ENCODE data around the gene NFIC. TPM values are rescaled to one million over a fixed set of nuclear protein-coding genes. Genes with fewer than 3 reads are reported as not detected.

NFIC gene
- total RNA-seq, 1 donor from 2014 or later = 1.1 TPM

- Mint-ChIP-seq H3K36me3 (no peaks in the 10 kb centered on the region), H3K4me3 (peak overlapping the region; percentile 20), H3K9me3 (no peaks in the 10 kb centered on the region), H3K4me1 (no peaks in the 10 kb centered on the region), H3K27me3 (ENCODE audit: insufficient read depth, low read depth) (peaks cover 18% of the 10 kb centered on the region), H3K27ac (no peak overlapping the region)
- H2AFZ ChIP-seq (replicated peaks) = no peak overlapping the region
- no peak overlapping the region for H3K27ac ChIP-seq
- no peak for DNase-seq (ENCODE audit: low spot score)
- H3K36me3 ChIP-seq = no peaks in the 10 kb centered on the region
- no peaks in the 10 kb centered on the region for H3K9me3 ChIP-seq (ENCODE audit: low read depth)
- H3F3A ChIP-seq (ENCODE audit: low read depth) = no peaks in the 10 kb centered on the region
- no peak overlapping the region for H3K9ac ChIP-seq
- H3K4me3 ChIP-seq = no peak overlapping the region
- no peaks in the 10 kb centered on the region for H3K79me2 ChIP-seq (ENCODE audit: low read depth)
- H3K4me1 ChIP-seq = no peaks in the 10 kb centered on the region
- TF ChIP-seq CTCF (IDR thresholded peaks at IDR 0.05) (no peak), EZH2phosphoT487 (IDR thresholded peaks at IDR 0.05) (no peak), EZH2 (IDR thresholded peaks at IDR 0.05) (no peak)
- H3K27me3 ChIP-seq = peaks cover 62% of the 10 kb centered on the region
- no peaks in the 10 kb centered on the region for H4K20me1 ChIP-seq (ENCODE audit: low read depth)
- H3K4me2 ChIP-seq = no peak overlapping the region
Observed at GRCh38 chr19:3343619-3344502, 22.5 kb upstream of the NFIC start.

- H3F3A ChIP-seq (ENCODE audit: low read depth) = no peaks in the 10 kb centered on the region
- H3K9me3 ChIP-seq (ENCODE audit: low read depth) = no peaks in the 10 kb centered on the region
- no peaks in the 10 kb centered on the region for H3K4me1 ChIP-seq
- no peaks in the 10 kb centered on the region for H3K36me3 ChIP-seq
- peaks cover 70% of the 10 kb centered on the region for H3K27me3 ChIP-seq
- no peak for TF ChIP-seq EZH2 (IDR thresholded peaks at IDR 0.05)
- Mint-ChIP-seq H3K9me3 (no peaks in the 10 kb centered on the region), H3K27me3 (ENCODE audit: insufficient read depth, low read depth) (peaks cover 16% of the 10 kb centered on the region), H3K4me3 (no peak overlapping the region), H3K36me3 (no peaks in the 10 kb centered on the region), H3K27ac (no peak overlapping the region), H3K4me1 (no peaks in the 10 kb centered on the region)
- H2AFZ ChIP-seq (replicated peaks) = no peak overlapping the region
- no peak overlapping the region for H3K4me2 ChIP-seq
- no peaks in the 10 kb centered on the region for H3K79me2 ChIP-seq (ENCODE audit: low read depth)
- no peak overlapping the region for H3K4me3 ChIP-seq
- DNase-seq (ENCODE audit: low spot score) = no peak
- no peak overlapping the region for H3K9ac ChIP-seq
- H4K20me1 ChIP-seq (ENCODE audit: low read depth) = no peaks in the 10 kb centered on the region
- no peak overlapping the region for H3K27ac ChIP-seq
Observed at GRCh38 chr19:3344608-3345598, 21.5 kb upstream of the NFIC start.

GRCh38 chr19:3345850-3346460, 20.4 kb upstream of the NFIC start:
- DNase-seq (ENCODE audit: low spot score) = no peak
- no peak overlapping the region for H3K27ac ChIP-seq
- no peak overlapping the region for H3K4me2 ChIP-seq
- H2AFZ ChIP-seq (replicated peaks) = no peak overlapping the region
- Mint-ChIP-seq H3K9me3 (no peaks in the 10 kb centered on the region), H3K27ac (no peak overlapping the region), H3K4me3 (no peak overlapping the region), H3K4me1 (no peaks in the 10 kb centered on the region), H3K27me3 (ENCODE audit: insufficient read depth, low read depth) (peaks cover 16% of the 10 kb centered on the region), H3K36me3 (no peaks in the 10 kb centered on the region)
- H3K4me3 ChIP-seq = no peak overlapping the region
- no peaks in the 10 kb centered on the region for H4K20me1 ChIP-seq (ENCODE audit: low read depth)
- TF ChIP-seq EZH2phosphoT487 (IDR thresholded peaks at IDR 0.05) (no peak), CTCF (IDR thresholded peaks at IDR 0.05) (no peak), EZH2 (IDR thresholded peaks at IDR 0.05) (no peak)
- H3K4me1 ChIP-seq = no peaks in the 10 kb centered on the region
- H3K36me3 ChIP-seq = no peaks in the 10 kb centered on the region
- H3K9ac ChIP-seq = no peak overlapping the region
- H3K27me3 ChIP-seq = peaks cover 78% of the 10 kb centered on the region
- H3F3A ChIP-seq (ENCODE audit: low read depth) = no peaks in the 10 kb centered on the region
- no peaks in the 10 kb centered on the region for H3K79me2 ChIP-seq (ENCODE audit: low read depth)
- no peaks in the 10 kb centered on the region for H3K9me3 ChIP-seq (ENCODE audit: low read depth)

Measured in neural progenitor cell (in vitro differentiated cells).